Bronchial epithelial cell (primary cell): ENCODE results near the gene PBX1. TPM values are rescaled to one million over a fixed set of nuclear protein-coding genes. Genes with fewer than 3 reads are reported as not detected.
A peak's percentile ranks its signal among the peaks of the same experiment; 100 is the strongest.

Experiments
- DNase-seq: peaks from one replicate; pipeline ENCODE4 v3.0.0-alpha.2; 2010; ENCODE audit warnings: low read depth
- FAIRE-seq: peaks from 2 replicates; lab custom pipeline; 2011; peaks lifted over from hg19 to GRCh38; lab: Jason Lieb, UNC
- H3K27me3 ChIP-seq: 2 replicates; pipeline ENCODE4 v1.5.1; 2011; ENCODE audit warnings: low read length; ENCODE audit not compliant: control insufficient read depth, insufficient read depth
- H3K36me3 ChIP-seq: 2 replicates; pipeline ENCODE4 v1.5.1; 2011; ENCODE audit warnings: low read length; ENCODE audit not compliant: control insufficient read depth, insufficient read depth
- H3K4me3 ChIP-seq: 2 replicates; pipeline ENCODE4 v1.5.1; 2011; ENCODE audit warnings: mild to moderate bottlenecking, low read depth, low read length, control low read depth
- total RNA-seq: library from RNA; depleted of rRNA; stranded (reverse); fragments of >200 nt; gene quantifications from 2 replicates; pipeline ENCODE4 v1.2.1, GENCODE V29; 2014
- TF ChIP-seq, protein P1 (sequence below): IDR thresholded peaks from 2 replicates; pipeline ENCODE4 v1.5.1; 2011; ENCODE audit warnings: mild to moderate bottlenecking, moderate library complexity, low read length, control low read depth, inconsistent platforms; ENCODE audit not compliant: insufficient read depth, severe bottlenecking

The PBX1 gene
- total RNA-seq, 1 donor from 2014 or later: 3.2 TPM

DNA sequence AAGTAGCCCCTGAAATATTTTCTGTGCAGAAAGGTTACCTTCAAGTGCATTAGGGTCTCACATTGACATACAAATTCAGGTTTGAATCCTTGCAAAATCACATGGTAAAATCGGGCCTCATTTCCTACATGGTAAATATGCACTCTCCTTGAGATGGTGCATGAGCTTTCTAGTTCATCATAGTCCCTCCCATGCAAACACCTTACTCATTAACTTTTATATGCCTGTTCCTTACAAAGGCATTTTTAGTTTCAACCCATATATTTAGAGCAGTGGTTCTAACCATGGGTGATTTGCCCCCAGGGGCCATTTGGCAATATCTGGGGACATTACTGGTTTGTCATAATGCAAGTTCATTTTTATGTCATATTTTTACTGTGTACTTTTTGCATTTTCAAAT lies 37.2 kb downstream of the PBX1 start:
- Histone ChIP-seq H3K4me3 (no peak overlapping the region), H3K36me3 (no peaks in the 10 kb centered on the region), H3K27me3 (no peaks in the 10 kb centered on the region)
- no peak for FAIRE-seq
- TF ChIP-seq, protein P1, sequence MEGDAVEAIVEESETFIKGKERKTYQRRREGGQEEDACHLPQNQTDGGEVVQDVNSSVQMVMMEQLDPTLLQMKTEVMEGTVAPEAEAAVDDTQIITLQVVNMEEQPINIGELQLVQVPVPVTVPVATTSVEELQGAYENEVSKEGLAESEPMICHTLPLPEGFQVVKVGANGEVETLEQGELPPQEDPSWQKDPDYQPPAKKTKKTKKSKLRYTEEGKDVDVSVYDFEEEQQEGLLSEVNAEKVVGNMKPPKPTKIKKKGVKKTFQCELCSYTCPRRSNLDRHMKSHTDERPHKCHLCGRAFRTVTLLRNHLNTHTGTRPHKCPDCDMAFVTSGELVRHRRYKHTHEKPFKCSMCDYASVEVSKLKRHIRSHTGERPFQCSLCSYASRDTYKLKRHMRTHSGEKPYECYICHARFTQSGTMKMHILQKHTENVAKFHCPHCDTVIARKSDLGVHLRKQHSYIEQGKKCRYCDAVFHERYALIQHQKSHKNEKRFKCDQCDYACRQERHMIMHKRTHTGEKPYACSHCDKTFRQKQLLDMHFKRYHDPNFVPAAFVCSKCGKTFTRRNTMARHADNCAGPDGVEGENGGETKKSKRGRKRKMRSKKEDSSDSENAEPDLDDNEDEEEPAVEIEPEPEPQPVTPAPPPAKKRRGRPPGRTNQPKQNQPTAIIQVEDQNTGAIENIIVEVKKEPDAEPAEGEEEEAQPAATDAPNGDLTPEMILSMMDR: no peak
- no peak for DNase-seq

DNA sequence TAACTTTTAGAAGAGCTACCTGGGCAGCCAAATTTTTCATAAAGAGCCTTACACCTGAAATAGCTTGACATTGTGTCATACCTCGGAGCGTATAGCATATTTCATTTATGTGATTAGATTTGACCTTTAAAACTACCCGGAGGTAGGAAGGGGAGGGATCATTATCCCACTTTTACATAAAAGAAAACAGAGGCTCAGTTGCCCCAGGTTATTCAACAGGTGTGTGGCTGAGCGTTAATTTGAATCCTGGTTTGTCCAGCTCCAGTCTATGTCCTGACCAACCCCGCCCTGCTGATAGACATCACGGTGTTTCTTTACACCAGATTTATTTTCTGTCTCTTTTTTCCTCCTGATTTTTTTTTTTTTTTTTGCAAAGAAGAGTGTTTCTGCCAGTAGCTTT lies 39.7 kb downstream of the PBX1 start:
- TF ChIP-seq, protein P1: no peak
- H3K36me3 ChIP-seq: no peaks in the 10 kb centered on the region
- H3K27me3 ChIP-seq: no peaks in the 10 kb centered on the region
- H3K4me3 ChIP-seq: no peak overlapping the region
- no peak for DNase-seq
- FAIRE-seq: no peak

DNA sequence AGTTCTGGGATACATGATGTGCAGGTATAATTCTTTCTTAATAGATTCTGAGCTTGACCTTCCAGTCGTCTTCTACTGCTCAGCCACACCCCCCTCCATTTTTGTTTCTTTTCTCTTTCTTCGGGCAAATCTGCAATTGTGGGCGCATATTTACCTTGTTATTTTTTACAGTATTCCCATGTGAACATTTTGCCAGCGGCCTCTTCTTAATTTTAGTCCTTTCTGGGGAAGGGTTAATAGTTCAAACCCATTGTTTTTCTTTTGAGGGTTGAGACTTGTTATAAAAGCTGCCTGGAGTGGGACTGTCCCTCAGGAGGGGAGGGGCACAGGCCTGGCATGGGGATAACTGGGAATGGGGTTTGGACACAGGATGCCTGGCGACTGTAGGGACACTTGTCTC lies 40.3 kb downstream of the PBX1 start:
- FAIRE-seq (no peak), DNase-seq (no peak)
- Histone ChIP-seq H3K36me3 (no peaks in the 10 kb centered on the region), H3K4me3 (no peak overlapping the region), H3K27me3 (no peaks in the 10 kb centered on the region)
- TF ChIP-seq, protein P1: no peak

DNA sequence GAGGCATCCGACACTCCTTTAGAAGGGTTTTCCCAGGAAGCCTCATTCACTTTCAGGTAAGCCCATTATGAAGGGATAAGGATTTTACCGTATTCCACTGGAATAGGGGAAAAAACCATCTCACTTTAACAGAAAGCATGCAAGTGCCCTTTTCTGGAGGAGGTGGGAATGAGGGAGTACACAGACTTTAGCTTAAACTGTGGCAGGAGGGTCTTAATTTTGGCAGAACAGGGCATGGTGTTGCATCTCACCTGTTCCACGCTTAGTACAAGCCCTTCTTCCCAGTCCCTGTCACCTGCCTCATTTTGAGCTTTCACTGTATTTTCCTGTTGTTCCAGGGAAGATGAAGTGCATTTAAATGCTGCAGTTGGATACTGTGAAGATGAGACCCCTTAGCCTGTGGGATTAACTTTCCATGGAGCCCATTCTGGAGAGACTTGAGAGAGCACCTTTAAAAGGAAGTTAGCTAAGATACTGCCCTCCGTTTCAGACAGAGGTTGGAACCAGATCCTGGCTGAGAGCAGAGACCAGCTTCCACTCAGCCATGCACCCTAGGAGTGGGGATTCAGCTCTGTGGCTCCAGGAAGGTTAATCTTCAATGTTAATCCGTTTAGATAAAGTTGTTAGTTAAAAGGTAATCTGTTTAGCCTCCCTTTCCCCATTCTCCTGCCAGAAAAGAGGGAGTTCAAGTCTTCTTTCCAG lies 42.6 kb downstream of the PBX1 start:
- DNase-seq (no peak), FAIRE-seq (peak; percentile 64)
- no peaks in the 10 kb centered on the region for H3K27me3 ChIP-seq
- H3K36me3 ChIP-seq: no peaks in the 10 kb centered on the region
- H3K4me3 ChIP-seq: no peak overlapping the region
- TF ChIP-seq, protein P1: no peak

DNA sequence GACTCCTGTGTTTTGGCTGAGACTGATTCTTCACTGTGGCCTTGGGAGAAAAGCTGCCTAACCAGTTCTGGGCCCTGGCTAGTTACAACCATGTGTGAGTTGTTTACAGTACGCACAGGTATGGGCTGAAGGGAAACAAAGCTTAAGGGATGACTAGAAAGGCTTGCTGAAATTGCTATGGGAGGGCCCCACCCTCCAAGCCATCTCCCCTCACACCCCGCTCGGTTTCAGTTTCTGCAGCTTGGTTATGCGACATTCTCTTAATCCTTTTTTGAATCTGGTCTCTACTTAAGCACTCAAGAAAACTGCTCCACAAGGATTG lies 43.1 kb downstream of the PBX1 start:
- Histone ChIP-seq H3K36me3 (no peaks in the 10 kb centered on the region), H3K27me3 (no peaks in the 10 kb centered on the region), H3K4me3 (no peak overlapping the region)
- DNase-seq (peak; percentile 90), FAIRE-seq (peak; percentile 83)
- TF ChIP-seq, protein P1: no peak
